Epithelial cell of prostate (primary cell): ENCODE data around the gene FBXO11.
"Not testable (repeated sequence)": the region's sequence is repeated elsewhere in the genome, so short reads cannot be mapped to it uniquely, and the experiment has no call there.

ENCODE experiments used
- DNase-seq: peaks from one replicate; pipeline ENCODE4 v3.0.0-alpha.2; 2011; ENCODE audit warnings: low read depth, low spot score
- H3K27ac ChIP-seq: fragments of 450-650 bp; 2 replicates; pipeline ENCODE4 v1.5.1; 2017; ENCODE audit warnings: mild to moderate bottlenecking

The FBXO11 gene

DNA sequence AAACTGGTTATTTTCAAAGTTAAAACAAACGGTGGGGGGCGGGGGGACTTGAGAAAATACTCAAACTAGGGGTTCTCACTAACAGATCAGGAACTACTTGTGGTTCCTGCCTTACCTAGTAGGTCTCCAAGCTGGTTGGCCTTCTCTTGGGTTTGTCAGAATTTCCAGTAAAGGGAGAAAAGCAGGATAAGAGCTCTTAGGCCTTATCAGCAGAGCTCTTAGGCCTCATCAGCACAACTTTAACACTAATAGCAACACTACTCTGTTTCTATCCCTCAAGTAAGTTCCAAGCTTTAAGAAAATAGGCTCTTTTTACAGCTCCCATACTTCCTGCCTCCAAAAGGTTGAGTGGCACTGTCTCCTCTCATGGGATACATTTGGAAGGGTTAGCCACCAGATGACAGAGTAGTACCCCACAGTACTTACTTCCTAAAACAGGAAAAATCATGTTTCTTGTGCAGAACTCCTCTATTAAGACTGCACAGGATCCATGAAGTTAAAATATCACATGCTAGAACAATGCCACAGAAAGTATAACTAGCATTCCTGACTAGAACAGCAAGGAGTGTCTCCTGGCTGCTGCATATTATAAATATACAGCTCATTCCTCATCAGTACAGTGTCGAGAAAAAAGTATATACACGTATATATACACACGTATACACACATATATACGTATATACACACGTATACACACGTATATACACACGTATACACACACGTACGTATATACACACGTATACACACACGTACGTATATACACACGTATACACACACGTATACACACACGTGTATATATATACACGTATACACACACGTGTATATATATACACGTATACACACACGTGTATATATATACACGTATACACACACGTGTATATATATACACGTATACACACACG is 6.1 kb downstream of the FBXO11 start:
- H3K27ac ChIP-seq = peak overlapping the region; percentile 28
- DNase-seq = no peak

- DNase-seq = no peak
Measured at GRCh38 chr2:47897883-47898731, 8.2 kb downstream of the FBXO11 start.

DNA sequence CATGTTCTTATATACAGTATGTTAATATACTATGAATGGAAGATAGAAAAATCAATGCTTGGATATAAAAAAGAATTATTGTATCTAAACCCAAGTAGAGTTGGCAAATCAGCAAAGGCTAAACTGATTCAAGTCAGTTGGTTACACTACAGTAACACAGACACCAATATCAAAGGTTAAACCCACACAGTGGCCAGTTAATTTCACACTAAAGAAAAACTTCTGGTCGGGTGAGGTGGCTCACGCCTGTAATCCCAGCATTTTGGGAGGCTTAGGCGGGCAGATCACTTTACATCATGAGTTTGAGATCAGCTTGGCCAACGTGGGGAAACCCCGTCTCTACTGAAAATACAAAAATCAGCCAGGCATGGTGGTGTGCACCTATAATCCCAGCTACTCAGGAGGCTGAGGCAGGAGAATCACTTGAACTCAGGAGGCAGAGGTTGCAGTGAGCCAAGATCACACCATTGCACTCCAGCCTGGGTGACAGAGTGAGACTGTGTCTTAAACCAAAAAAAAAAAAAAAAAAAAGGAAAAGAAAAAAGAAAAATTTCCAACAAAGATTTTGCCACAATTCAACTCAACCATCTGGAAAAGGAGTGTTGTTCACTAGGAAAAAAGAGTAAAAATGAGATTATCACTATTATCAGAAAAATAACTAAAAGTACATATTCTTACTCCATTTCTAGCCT is 9.0 kb downstream of the FBXO11 start:
- not testable (repeated sequence) for H3K27ac ChIP-seq, DNase-seq

More at GRCh38 chr2:47897883-47898731, 8.2 kb downstream of the FBXO11 start:
- peak overlapping the region; percentile 11 for H3K27ac ChIP-seq

DNA sequence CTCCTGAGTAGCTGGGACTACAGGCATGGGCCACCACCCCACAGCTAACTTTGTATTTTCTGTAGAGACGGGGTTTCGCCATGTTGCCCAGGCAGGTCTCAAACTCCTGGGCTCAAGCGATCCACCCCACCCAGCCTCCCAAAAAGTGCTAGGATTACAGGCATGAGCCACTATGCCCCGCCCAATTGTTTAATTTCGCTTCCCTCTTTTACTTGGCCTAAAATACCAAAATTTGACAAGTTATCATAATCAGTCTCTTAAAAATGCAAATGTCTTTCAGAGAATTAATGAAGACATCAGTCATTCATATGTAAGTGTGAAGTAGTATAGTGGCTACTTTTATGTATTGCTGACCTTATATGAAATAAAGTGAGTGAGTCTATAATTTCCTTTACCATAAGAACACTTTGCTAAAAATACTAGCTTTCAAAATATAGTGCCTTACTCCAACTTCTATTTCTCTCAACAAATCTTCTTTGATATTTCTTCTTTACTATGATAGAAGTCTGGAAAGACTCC is 9.8 kb downstream of the FBXO11 start:
- H3K27ac ChIP-seq = no peak overlapping the region
- DNase-seq = no peak

DNA sequence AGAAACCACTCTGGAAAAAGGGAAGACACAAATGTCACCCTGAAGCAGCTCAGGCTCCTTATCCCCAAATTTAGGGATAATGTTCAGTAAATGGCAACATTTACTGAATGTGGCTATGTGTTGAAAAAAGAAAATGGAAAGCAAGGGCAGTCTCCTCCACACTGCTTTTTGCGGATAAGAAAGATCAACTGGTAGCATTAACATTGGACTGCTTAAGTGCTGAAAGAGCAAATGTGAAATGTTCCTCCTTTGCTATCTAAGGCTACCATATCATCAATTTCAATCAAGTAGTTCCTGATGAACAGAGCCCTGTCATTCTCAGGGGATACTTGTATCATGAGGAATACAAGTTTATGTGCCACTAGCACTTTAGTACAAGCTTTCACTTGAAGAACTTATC is 12.5 kb downstream of the FBXO11 start:
- no peak overlapping the region for H3K27ac ChIP-seq

GRCh38 chr2:47892338-47892730 is 14.0 kb downstream of the FBXO11 start:
- no peak for DNase-seq
- peak overlapping the region; percentile 1 for H3K27ac ChIP-seq

More for the DNA sequence above, 12.5 kb downstream of the FBXO11 start:
- DNase-seq = no peak

- DNase-seq = no peak
- H3K27ac ChIP-seq = peak overlapping the region; percentile 1
Measured at GRCh38 chr2:47891369-47892337, 14.6 kb downstream of the FBXO11 start.

- no peak overlapping the region for H3K27ac ChIP-seq
- DNase-seq = no peak
Measured at GRCh38 chr2:47890711-47891368, 15.5 kb downstream of the FBXO11 start.

DNA sequence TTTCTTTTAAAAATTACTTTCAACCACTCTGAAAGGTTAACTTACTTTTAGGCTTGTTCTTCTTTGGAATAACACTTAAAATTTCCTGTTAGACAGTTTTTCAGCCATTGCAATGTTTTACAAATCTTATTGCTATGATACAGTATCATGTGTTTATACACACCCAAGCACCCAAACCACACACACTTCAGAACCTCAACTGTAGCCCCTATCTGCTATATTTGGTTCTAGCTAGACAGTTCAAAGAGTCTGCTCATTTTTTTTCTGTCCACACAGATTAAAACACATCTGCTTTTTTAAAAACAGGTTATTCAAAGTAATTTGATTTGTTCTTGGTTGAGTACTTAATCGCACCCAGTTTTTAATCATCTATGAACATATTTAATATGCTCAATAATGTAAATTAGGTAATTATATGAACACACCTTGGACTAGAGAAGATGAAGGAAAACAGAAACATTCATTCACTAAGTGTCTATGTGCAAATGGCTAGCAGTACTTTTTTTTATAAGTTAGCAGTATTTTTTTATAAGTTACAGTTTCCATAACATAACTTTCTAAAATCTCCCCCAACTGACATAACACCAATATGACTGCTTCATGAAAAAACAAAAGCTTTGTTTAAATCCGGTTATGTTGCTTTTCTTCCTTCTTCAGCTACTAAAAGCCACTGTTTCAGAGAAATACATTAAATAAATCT is 17.6 kb downstream of the FBXO11 start:
- no peak for DNase-seq
- H3K27ac ChIP-seq = no peak overlapping the region

- H3K27ac ChIP-seq = no peak overlapping the region
- no peak for DNase-seq
Measured at GRCh38 chr2:47876912-47877311, 29.4 kb downstream of the FBXO11 start.

DNA sequence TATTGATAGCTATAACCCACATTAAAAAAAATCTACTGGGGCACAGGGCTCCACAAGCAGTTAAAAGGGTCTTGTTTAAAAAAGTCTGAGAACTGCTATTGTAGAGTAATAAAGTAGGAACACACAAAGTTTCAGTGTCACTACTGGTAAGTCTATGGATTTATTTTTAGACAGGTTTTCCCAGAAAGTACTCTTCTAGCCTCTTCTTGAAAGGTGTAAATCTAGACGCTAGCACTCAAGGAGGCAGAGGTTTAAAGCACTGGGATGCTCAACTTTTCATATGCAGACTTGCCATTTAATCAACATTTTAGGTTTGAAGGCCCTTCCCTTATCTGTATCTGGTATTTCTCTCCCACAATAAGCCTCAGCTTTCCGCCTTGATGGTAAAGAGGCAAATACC is 33.4 kb downstream of the FBXO11 start:
- no peak for DNase-seq
- no peak overlapping the region for H3K27ac ChIP-seq

GRCh38 chr2:47870641-47871540 is 35.4 kb downstream of the FBXO11 start:
- H3K27ac ChIP-seq = no peak overlapping the region
- no peak for DNase-seq

DNA sequence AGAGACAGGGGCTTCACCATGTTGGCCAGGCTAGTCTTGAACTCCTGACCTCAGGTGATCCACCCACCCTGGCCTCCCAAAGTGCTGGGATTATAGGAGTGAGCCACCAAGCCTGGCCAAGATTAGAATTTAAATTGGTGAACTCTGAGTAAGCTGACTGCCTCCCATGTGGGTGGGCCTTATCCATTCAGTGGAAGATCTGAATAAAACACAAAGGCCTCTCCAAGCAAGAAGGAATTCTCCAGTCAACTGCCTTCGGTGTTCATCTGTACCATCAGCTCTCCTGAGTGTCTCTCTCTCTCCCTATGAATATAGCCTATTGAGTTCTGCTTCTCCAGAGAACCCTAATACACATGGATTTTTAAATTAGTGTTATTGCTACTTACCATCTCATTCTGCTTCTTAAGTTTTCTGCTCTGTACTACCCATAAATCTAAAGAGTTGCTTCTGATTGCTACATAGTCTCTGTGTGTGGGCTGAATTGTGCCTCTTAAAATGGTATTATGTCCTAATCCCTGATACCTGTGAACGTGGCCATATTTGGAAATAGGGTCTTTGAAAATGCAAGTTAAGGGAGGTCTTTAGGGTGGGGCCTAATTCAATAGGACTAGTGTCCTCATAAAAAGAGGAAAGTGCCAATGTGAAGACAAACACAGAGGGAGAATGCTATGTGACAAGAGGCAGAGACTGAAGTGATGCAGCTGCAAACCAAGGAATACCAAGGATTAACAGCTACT is 36.3 kb downstream of the FBXO11 start:
- H3K27ac ChIP-seq = no peak overlapping the region
- DNase-seq = no peak

- no peak for DNase-seq
- H3K27ac ChIP-seq = peak overlapping the region; percentile 48
Measured at GRCh38 chr2:47868611-47869352, 37.5 kb downstream of the FBXO11 start.

GRCh38 chr2:47867205-47867604 is 39.1 kb downstream of the FBXO11 start:
- peak; percentile 27 for DNase-seq
- H3K27ac ChIP-seq = peak overlapping the region; percentile 48

- no peak overlapping the region for H3K27ac ChIP-seq
Measured at GRCh38 chr2:47864566-47864965, 41.7 kb downstream of the FBXO11 start.

More at GRCh38 chr2:47864566-47864965, 41.7 kb downstream of the FBXO11 start:
- no peak for DNase-seq
